Measurements from ENCODE around the gene TNS4. TPM values are rescaled to one million over a fixed set of nuclear protein-coding genes. Genes with fewer than 3 reads are reported as not detected.

Gene TNS4
- total and polyA plus RNA-seq, 9 of the 15 experiments (the other 6 are each of a cell fraction or from before 2014, with no cell fraction given), result 0.04 to 0.73 (median 0.24) TPM; not detected in 1

DNA sequence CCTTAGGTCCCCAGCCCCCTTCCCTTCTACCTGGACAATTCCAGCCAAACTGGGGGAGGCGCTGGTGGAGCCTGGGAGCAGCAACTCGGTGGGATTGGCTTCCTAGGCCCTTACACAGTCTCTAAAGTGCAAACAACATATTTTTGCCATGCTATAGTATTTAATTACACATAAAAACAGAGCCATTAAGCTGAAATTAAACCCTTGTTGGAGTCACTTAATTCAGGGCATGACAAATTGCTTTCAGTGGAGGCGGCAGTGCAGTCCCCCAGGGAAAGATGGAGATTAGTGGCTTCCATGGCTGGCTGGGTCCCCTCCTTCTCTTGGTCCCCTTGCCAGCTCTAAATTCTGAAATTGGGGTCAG is 40.8 kb downstream of the TNS4 start (continued):
- no peak for TF ChIP-seq CHD4 (IDR thresholded peaks at IDR 0.05; ENCODE audit: insufficient read depth, insufficient replicate concordance, low read depth, low read length, poor library complexity, severe bottlenecking)
- TF ChIP-seq, protein P1, sequence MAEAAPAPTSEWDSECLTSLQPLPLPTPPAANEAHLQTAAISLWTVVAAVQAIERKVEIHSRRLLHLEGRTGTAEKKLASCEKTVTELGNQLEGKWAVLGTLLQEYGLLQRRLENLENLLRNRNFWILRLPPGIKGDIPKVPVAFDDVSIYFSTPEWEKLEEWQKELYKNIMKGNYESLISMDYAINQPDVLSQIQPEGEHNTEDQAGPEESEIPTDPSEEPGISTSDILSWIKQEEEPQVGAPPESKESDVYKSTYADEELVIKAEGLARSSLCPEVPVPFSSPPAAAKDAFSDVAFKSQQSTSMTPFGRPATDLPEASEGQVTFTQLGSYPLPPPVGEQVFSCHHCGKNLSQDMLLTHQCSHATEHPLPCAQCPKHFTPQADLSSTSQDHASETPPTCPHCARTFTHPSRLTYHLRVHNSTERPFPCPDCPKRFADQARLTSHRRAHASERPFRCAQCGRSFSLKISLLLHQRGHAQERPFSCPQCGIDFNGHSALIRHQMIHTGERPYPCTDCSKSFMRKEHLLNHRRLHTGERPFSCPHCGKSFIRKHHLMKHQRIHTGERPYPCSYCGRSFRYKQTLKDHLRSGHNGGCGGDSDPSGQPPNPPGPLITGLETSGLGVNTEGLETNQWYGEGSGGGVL (CRISPR knock-in tag; IDR thresholded peaks at IDR 0.05), result no peak
- no peak for TF ChIP-seq SRSF7 (optimal IDR thresholded peaks at IDR 0.05; ENCODE audit: low read depth, low read length)
- TF ChIP-seq PRPF4 (IDR thresholded peaks at IDR 0.05; ENCODE audit: insufficient read depth, low read depth, low read length, poor library complexity, severe bottlenecking), result no peak
- TF ChIP-seq HNRNPUL1 (IDR thresholded peaks at IDR 0.05; ENCODE audit: low read length), result no peak

- 43% methylated on average over 6 of the region's 8 CpGs for WGBS (ENCODE audit: insufficient coverage, low coverage, missing lambda C conversion rate)
- in situ Hi-C loops (cut with MboI) (no loop called here), intact Hi-C loops (cut with micrococcal nuclease) (no loop called here)
- H3K27me3 ChIP-seq (ENCODE audit: control insufficient read depth in 2 of 2, insufficient read depth in 2 of 2, low read length in 2 of 2), result no peaks in the 10 kb centered on the region; a peak in 1 of 5 replicates
- H2AFZ ChIP-seq (ENCODE audit: low read depth, low read length), result no peak overlapping the region
- no peaks in the 10 kb centered on the region for H3K9me3 ChIP-seq (replicated peaks; ENCODE audit: control insufficient read depth, insufficient read depth, low read depth, low read length)
- peaks cover 0 to 24% of the 10 kb centered on the region in 2 experiments; a peak in 3 of 5 replicates for H3K4me1 ChIP-seq (replicated peaks in 1 of 2; ENCODE audit: control insufficient read depth in 2 of 2, insufficient read depth in 2 of 2, low read length in 2 of 2)
- peaks cover 10% of the 10 kb centered on the region; the same call in 1 of the 3 replicates for H3K36me3 ChIP-seq (ENCODE audit: control insufficient read depth, insufficient read depth, low read length)
- no peak overlapping the region for H3K4me2 ChIP-seq (ENCODE audit: insufficient read depth, low read length)
- TF ChIP-seq ZBTB9 (CRISPR knock-in tag; IDR thresholded peaks at IDR 0.05) (no peak), IRF1 (CRISPR knock-in tag; IDR thresholded peaks at IDR 0.05; ENCODE audit: borderline replicate concordance) (no peak), PTTG1 (tag; IDR thresholded peaks at IDR 0.05; ENCODE audit: low read depth) (no peak)
- FAIRE-seq (no peak), DNase-seq (ENCODE audit: extremely low read depth in 1 of 4, low spot score in 3 of 4) (no peak), ATAC-seq (no peak)
- no TSS peak for BruUV-seq (replicated peaks)
- H3K79me2 ChIP-seq (ENCODE audit: control insufficient read depth, insufficient read depth, low read length), result no peaks in the 10 kb centered on the region
- H3K9ac ChIP-seq (ENCODE audit: insufficient read depth in 1 of 2, low read depth in 2 of 2, low read length in 2 of 2), result peak overlapping the region in 1 of 2 experiments; percentile 65; a peak in 2 of 4 replicates
- H3K27ac ChIP-seq (ENCODE audit: extremely low read depth, low read depth, low read length), result no peak overlapping the region; the same call in 2 of the 3 replicates
- no peaks in the 10 kb centered on the region for H3K9me1 ChIP-seq (ENCODE audit: control insufficient read depth, insufficient read depth, low read length)
- POLR2A ChIA-PET, result interaction anchor here (0.7 to 1.5 kb wide), 6 partner anchors 8 to 73 kb away, joined by 3 to 7 read pairs (median 6); no protein-coding TSS in a partner anchor
- H3K4me3 ChIP-seq, result no peak overlapping the region
- CTCF ChIA-PET (ENCODE audit: low intra/inter-chr PET ratio), result no interaction called here
- H4K20me1 ChIP-seq (replicated peaks; ENCODE audit: control insufficient read depth, insufficient read depth, low read length), result no peaks in the 10 kb centered on the region
These were observed 41.5 kb downstream of the TNS4 start for GRCh38 chr17:40459636-40460603.

Measured in K562 (cell line).